GM12878 (cell line): ENCODE data around the gene RPL18. TPM values are rescaled to one million over a fixed set of nuclear protein-coding genes. Genes with fewer than 3 reads are reported as not detected.

Experiments used
- ATAC-seq: fragments of 200-7000 bp; cut with Tn5 transposase; 3 replicates; pipeline ENCODE4 v1.9.1; 2020; ENCODE audit warnings: mild to moderate bottlenecking, moderate library complexity
- BruUV-seq: library from RNA; stranded (reverse); fragments of 400-500 nt; replicated peaks from 2 replicates; lab custom pipeline; 2021; lab: Mats Ljungman, UMichigan
- CTCF ChIA-PET: fragments of 300-600 bp; sonication (Branson Sonifier 250); formaldehyde crosslinking; extraction: SDS; loops from one replicate; lab custom pipeline; 2021; ENCODE audit warnings: inconsistent platforms; lab: Yijun Ruan, JAX
- POLR2A ChIA-PET: fragments of 350-600 bp; formaldehyde crosslinking; extraction: SDS; loops from one replicate; lab custom pipeline; 2021; ENCODE audit warnings: inconsistent platforms; lab: Charles Lee
- RAD21 ChIA-PET: fragments of 300-600 bp; sonication (Branson Sonifier 250); formaldehyde crosslinking; loops from one replicate; lab custom pipeline; 2023; ENCODE audit warnings: antibody characterized with exemption; ENCODE audit not compliant: unreplicated experiment; lab: Charles Lee
- SMC1A ChIA-PET: fragments of 300-600 bp; sonication (Branson Sonifier 250); formaldehyde crosslinking; loops from one replicate; lab custom pipeline; 2023; ENCODE audit not compliant: unreplicated experiment, uncharacterized antibody; lab: Charles Lee
- DNase-seq: peaks from one replicate; pipeline ENCODE4 v3.0.0-alpha.2; 2011; ENCODE audit warnings: low read depth, low spot score
- FAIRE-seq: peaks from 3 replicates; lab custom pipeline; 2011; peaks lifted over from hg19 to GRCh38; lab: Jason Lieb, UNC
- H2AFZ ChIP-seq: 2 replicates; pipeline ENCODE4 v1.6.0; 2011; ENCODE audit warnings: low read depth, low read length, control low read depth; ENCODE audit not compliant: control insufficient read depth
- H3K27ac ChIP-seq: 2 replicates; pipeline ENCODE4 v1.5.1; 2011; ENCODE audit warnings: control low read depth; ENCODE audit not compliant: control insufficient read depth, insufficient read depth
- H3K27me3 ChIP-seq, 2 experiments: replicated peaks in 1 of 2; 2 replicates each; pipeline versions ENCODE4 v1.6.0 to v1.6.1; 2011; ENCODE audit warnings: low read length in 1 of 2; ENCODE audit not compliant: control insufficient read depth in 2 of 2, insufficient read depth in 2 of 2
- H3K36me3 ChIP-seq, 2 experiments: 2 replicates each; pipeline ENCODE4 v1.5.1; 2011; ENCODE audit warnings: low read length in 1 of 2; ENCODE audit not compliant: control insufficient read depth in 2 of 2, insufficient read depth in 2 of 2
- H3K4me1 ChIP-seq: 2 replicates; pipeline ENCODE4 v1.6.1; 2011; ENCODE audit warnings: mild to moderate bottlenecking, low read length, moderate library complexity, mixed read lengths; ENCODE audit not compliant: control insufficient read depth, insufficient read depth
- H3K4me2 ChIP-seq: 2 replicates; pipeline ENCODE4 v1.6.0; 2011; ENCODE audit warnings: control low read depth; ENCODE audit not compliant: control insufficient read depth, insufficient read depth
- H3K4me3 ChIP-seq: fragments of 200-600 bp; sonication (generic); 2 replicates; pipeline ENCODE4 v1.5.1; 2016
- H3K79me2 ChIP-seq: 2 replicates; pipeline ENCODE4 v1.6.0; 2011; ENCODE audit warnings: low read length; ENCODE audit not compliant: control insufficient read depth, insufficient read depth
- H3K9ac ChIP-seq: 2 replicates; pipeline ENCODE4 v1.8.0; 2011; ENCODE audit warnings: low read length, control low read depth, mixed read lengths; ENCODE audit not compliant: control insufficient read depth, insufficient read depth
- H3K9me3 ChIP-seq: replicated peaks from 3 replicates; pipeline ENCODE4 v1.5.1; 2011; ENCODE audit warnings: mild to moderate bottlenecking, low read length; ENCODE audit not compliant: control insufficient read depth, insufficient read depth
- H4K20me1 ChIP-seq: 2 replicates; pipeline ENCODE4 v1.6.0; 2011; ENCODE audit not compliant: control insufficient read depth, insufficient read depth
- ATF7 ChIP-seq: fragments of 450-650 bp; IDR thresholded peaks from 2 replicates; pipeline ENCODE4 v1.6.1; 2016; ENCODE audit warnings: low read depth, mild to moderate bottlenecking
- BMI1 ChIP-seq: fragments of 450-650 bp; IDR thresholded peaks from 2 replicates; pipeline ENCODE4 v1.6.1; 2016; ENCODE audit warnings: mild to moderate bottlenecking, moderate library complexity, borderline replicate concordance
- BRCA1 ChIP-seq: IDR thresholded peaks from 2 replicates; pipeline ENCODE4 v1.6.1; 2011; ENCODE audit warnings: low read depth, low read length, improper control_type of control experiment
- CHD2 ChIP-seq: IDR thresholded peaks from 2 replicates; pipeline ENCODE4 v1.6.1; 2011; ENCODE audit warnings: low read depth, low read length, improper control_type of control experiment, borderline replicate concordance
- CREB1 ChIP-seq: IDR thresholded peaks from 2 replicates; pipeline ENCODE4 v1.6.1; 2012; ENCODE audit warnings: low read depth, mild to moderate bottlenecking, inconsistent platforms
- EED ChIP-seq: sonication (generic); IDR thresholded peaks from 2 replicates; pipeline ENCODE4 v1.6.1; 2016; ENCODE audit warnings: antibody characterized with exemption, low read depth
- JUNB ChIP-seq: IDR thresholded peaks from 2 replicates; pipeline ENCODE4 v1.6.1; 2016; ENCODE audit warnings: antibody characterized with exemption, mild to moderate bottlenecking
- MEF2B ChIP-seq: fragments of 450-650 bp; IDR thresholded peaks from 2 replicates; pipeline ENCODE4 v1.6.1; 2018; ENCODE audit warnings: mild to moderate bottlenecking, moderate library complexity; ENCODE audit not compliant: partially characterized antibody, poor library complexity, severe bottlenecking
- NR2C1 ChIP-seq: fragments of 450-650 bp; IDR thresholded peaks from 2 replicates; pipeline ENCODE4 v1.6.1; 2017; ENCODE audit warnings: antibody characterized with exemption, mild to moderate bottlenecking, moderate library complexity
- PAX8 ChIP-seq: fragments of 450-650 bp; IDR thresholded peaks from 2 replicates; pipeline ENCODE4 v1.6.1; 2017; ENCODE audit warnings: mild to moderate bottlenecking, moderate library complexity
- POU2F2 ChIP-seq: IDR thresholded peaks from 3 replicates; pipeline ENCODE4 v1.6.1; 2011; ENCODE audit warnings: low read depth, mild to moderate bottlenecking, low read length, borderline replicate concordance
- RCOR1 ChIP-seq: conservative IDR thresholded peaks from 2 replicates; pipeline ENCODE4 v1.6.1; 2012; ENCODE audit warnings: low read depth, low read length, improper control_type of control experiment
- SIN3A ChIP-seq: IDR thresholded peaks from 2 replicates; pipeline ENCODE4 v1.6.1; 2012; ENCODE audit warnings: low read depth, low read length, improper control_type of control experiment
- SIX5 ChIP-seq: IDR thresholded peaks from 2 replicates; pipeline ENCODE4 v1.6.1; 2011; ENCODE audit warnings: mild to moderate bottlenecking, low read depth, low read length, moderate library complexity; ENCODE audit not compliant: severe bottlenecking
- SREBF1 ChIP-seq: IDR thresholded peaks from 2 replicates; pipeline ENCODE4 v1.6.1; 2012; ENCODE audit warnings: mild to moderate bottlenecking, low read length
- ZBTB40 ChIP-seq: fragments of 450-650 bp; IDR thresholded peaks from 2 replicates; pipeline ENCODE4 v1.6.1; 2016; ENCODE audit warnings: mild to moderate bottlenecking, moderate library complexity, borderline replicate concordance
- ZNF24 ChIP-seq: fragments of 450-650 bp; IDR thresholded peaks from 2 replicates; pipeline ENCODE4 v1.6.1; 2017; ENCODE audit warnings: antibody characterized with exemption, mild to moderate bottlenecking
- ZNF384 ChIP-seq: IDR thresholded peaks from 2 replicates; pipeline ENCODE4 v1.6.1; 2012; ENCODE audit warnings: low read depth, mild to moderate bottlenecking, low read length, improper control_type of control experiment, borderline replicate concordance
- ZSCAN29 ChIP-seq: fragments of 450-650 bp; IDR thresholded peaks from 2 replicates; pipeline ENCODE4 v1.6.1; 2017; ENCODE audit warnings: mild to moderate bottlenecking, moderate library complexity
- WGBS: methylation state at CpG from one replicate; pipeline ENCODE4 v1.1.6; 2016; ENCODE audit warnings: low lambda C conversion rate; ENCODE audit not compliant: insufficient replicate concordance, insufficient coverage; ENCODE audit errors: missing lambda C conversion rate; 5-methylcytosine and 5-hydroxymethylcytosine counted together
- in situ Hi-C: fragments of 300-500 bp; cut with MboI; formaldehyde crosslinking; loops from 9 replicates; pipeline ENCODE4 v1.14.3; 2018; ENCODE audit warnings: mixed read lengths
- intact Hi-C: fragments of 100-400 bp; cut with micrococcal nuclease; formaldehyde crosslinking; loops from one replicate; pipeline ENCODE4 v1.14.2; 2022; ENCODE audit not compliant: unreplicated experiment
- polyA plus RNA-seq, 11 experiments: library from polyadenylated mRNA; depleted of rRNA in 4 of 11; unstranded in 6 of 11; stranded (reverse) in 5 of 11; fragments of >200 nt; fragmentation: Nextera tagmentation in 4 of 11; fragmentation: Illumina TruSeq in 1 of 11; extraction: Ambion mirVana in 4 of 11; extraction: Trizol in 1 of 11; gene quantifications; 1 replicate in 1 of 11; 2 replicates in 10 of 11; pipeline versions ENCODE4 v1.2.1 to v1.2.3, GENCODE V29; 2011 to 2016; ENCODE audit warnings: inconsistent platforms in 2 of 11, missing spikeins in 2 of 11, low read depth in 1 of 11
- total RNA-seq, 4 experiments: library from RNA; depleted of rRNA in 3 of 4; stranded (reverse); fragments of >200 nt in 3 of 4; fragmentation: Illumina TruSeq in 1 of 4; extraction: Trizol in 1 of 4; gene quantifications; 2 replicates each; pipeline versions ENCODE4 v1.2.1 to v1.2.3, GENCODE V29; 2013 to 2021
- TF ChIP-seq, protein P1 (sequence below): fragments of 450-650 bp; IDR thresholded peaks from 2 replicates; pipeline ENCODE4 v1.6.1; 2016; ENCODE audit warnings: mild to moderate bottlenecking

The RPL18 gene
- total and polyA plus RNA-seq, 10 of the 15 experiments (the other 5 are each of a cell fraction or from before 2014, with no cell fraction given): 393 to 4,267 (median 2,019) TPM

GRCh38 chr19:48611872-48612271, 7.1 kb downstream of the RPL18 start (continued):
- no peak for TF ChIP-seq ZBTB40
- TF ChIP-seq NR2C1: no peak
- TF ChIP-seq CHD2: no peak
- TF ChIP-seq POU2F2: no peak

DNA sequence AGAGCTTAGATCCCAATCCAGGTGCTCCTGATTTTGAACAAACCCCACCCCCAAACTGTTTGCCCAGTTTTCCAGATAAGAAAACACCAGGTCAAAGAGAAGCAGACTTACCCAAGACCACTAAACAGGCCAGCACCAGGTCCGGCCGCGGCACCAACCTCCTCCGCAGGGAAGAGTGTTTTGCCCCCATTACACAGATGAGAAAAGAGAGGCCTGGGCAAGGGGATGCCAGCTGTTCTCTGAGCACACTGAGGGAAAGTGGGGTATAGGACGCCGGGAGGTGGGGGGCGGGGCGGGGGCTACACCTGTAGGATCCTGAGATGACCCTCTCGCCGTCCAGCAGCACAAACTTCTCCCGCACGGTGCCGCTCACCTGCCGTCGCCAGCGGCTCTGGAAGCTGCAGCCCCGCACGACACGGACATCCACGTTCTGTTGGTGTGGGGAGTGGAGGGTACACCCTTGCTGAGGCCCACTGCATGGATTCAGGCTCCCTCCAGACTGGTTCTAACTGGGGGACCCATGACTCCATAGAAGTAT, 9.3 kb downstream of the RPL18 start:
- Histone ChIP-seq H3K9me3 (no peaks in the 10 kb centered on the region), H3K79me2 (no peaks in the 10 kb centered on the region), H3K36me3 (peaks cover 0 to 9% of the 10 kb centered on the region in 2 experiments; a peak in 2 of 4 replicates), H3K27ac (no peak overlapping the region), H3K9ac (no peak overlapping the region), H3K27me3 (no peaks in the 10 kb centered on the region), H2AFZ (no peak overlapping the region), H3K4me2 (no peak overlapping the region), H4K20me1 (peaks cover 4% of the 10 kb centered on the region; the same call in 1 of the 2 replicates), H3K4me1 (no peaks in the 10 kb centered on the region), H3K4me3 (no peak overlapping the region)
- FAIRE-seq (no peak), ATAC-seq (no peak), DNase-seq (no peak)
- intact Hi-C loops: no loop called here
- in situ Hi-C loops: no loop called here
- POLR2A ChIA-PET: interaction anchor here (1.4 to 1.7 kb wide), 3 partner anchors 10 to 276 kb away, joined by 4 to 6 read pairs (median 4); partner anchors contain the start of gene SPHK2
- SMC1A ChIA-PET: interaction anchor here (0.6 to 2.3 kb wide), 9 partner anchors 15 to 276 kb away, joined by 3 to 6 read pairs (median 4); no protein-coding TSS in a partner anchor
- CTCF ChIA-PET: interaction anchor here (0.6 to 2.7 kb wide), 10 partner anchors 8 to 268 kb away, joined by 3 to 26 read pairs (median 8); partner anchors contain the start of gene CA11
- no TSS peak for BruUV-seq
- 89% methylated on average over 20 of the region's 20 CpGs for WGBS
- RAD21 ChIA-PET: interaction anchor here (0.8 to 2.4 kb wide), 12 partner anchors 8 to 295 kb away, joined by 3 to 16 read pairs (median 4); partner anchors contain the start of genes RPL18 and SPHK2
- TF ChIP-seq CREB1: no peak
- TF ChIP-seq SIN3A: no peak
- TF ChIP-seq BMI1: no peak
- TF ChIP-seq EED: no peak
- TF ChIP-seq JUNB: no peak
- TF ChIP-seq, protein P1, sequence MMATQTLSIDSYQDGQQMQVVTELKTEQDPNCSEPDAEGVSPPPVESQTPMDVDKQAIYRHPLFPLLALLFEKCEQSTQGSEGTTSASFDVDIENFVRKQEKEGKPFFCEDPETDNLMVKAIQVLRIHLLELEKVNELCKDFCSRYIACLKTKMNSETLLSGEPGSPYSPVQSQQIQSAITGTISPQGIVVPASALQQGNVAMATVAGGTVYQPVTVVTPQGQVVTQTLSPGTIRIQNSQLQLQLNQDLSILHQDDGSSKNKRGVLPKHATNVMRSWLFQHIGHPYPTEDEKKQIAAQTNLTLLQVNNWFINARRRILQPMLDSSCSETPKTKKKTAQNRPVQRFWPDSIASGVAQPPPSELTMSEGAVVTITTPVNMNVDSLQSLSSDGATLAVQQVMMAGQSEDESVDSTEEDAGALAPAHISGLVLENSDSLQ: no peak
- TF ChIP-seq PAX8: no peak
- TF ChIP-seq SREBF1: no peak
- no peak for TF ChIP-seq ZSCAN29
- TF ChIP-seq BRCA1: no peak
- TF ChIP-seq ZNF384: no peak
- TF ChIP-seq MEF2B: no peak
- no peak for TF ChIP-seq SIX5
- no peak for TF ChIP-seq ZNF24
- no peak for TF ChIP-seq ATF7
- TF ChIP-seq RCOR1: no peak
